ENCODE data around the gene TMEM186.
"Not testable (repeated sequence)": the region's sequence is repeated elsewhere in the genome, so short reads cannot be mapped to it uniquely, and the experiment has no call there.

Gene TMEM186

DNA sequence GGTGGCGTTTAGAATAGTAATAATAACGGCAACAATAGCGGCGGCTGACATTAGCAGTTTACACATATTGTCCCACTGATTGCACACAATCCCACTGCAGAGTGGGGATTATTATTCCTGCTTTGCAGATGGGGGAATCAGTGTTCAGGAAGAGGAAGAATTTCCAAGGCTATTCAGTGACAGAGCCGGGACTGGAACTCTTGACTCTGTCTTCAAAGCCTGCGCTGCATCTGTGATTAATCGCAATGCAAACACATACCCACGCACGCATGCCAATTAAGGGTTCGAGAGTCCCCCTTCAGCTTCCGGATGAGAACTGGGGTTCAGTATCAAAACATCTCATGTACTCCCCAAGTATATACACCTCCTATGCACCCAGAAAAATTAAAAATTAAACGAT lies 29.2 kb downstream of the TMEM186 start:
- DNase-seq = no peak

DNA sequence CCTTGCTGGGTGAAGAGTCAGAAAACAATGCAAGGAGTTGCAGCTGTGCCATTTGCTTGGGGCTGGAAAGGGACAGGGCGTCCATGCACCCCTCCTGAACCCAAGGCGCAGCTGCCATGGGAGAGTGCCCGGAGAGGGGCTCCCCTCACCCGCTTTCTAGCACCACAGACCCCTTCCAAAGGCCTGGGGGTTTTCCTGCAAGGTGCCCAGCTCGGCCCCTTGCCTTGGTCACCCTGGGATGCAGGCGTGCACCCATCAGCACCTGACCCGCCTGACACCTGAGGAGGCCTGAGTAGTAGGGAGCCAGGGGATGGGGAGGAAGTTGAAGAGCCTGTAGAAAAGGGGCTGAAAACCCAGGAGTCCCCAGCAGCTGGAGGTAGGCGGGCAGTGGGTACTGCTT lies 30.3 kb downstream of the TMEM186 start:
- no peak for DNase-seq

DNA sequence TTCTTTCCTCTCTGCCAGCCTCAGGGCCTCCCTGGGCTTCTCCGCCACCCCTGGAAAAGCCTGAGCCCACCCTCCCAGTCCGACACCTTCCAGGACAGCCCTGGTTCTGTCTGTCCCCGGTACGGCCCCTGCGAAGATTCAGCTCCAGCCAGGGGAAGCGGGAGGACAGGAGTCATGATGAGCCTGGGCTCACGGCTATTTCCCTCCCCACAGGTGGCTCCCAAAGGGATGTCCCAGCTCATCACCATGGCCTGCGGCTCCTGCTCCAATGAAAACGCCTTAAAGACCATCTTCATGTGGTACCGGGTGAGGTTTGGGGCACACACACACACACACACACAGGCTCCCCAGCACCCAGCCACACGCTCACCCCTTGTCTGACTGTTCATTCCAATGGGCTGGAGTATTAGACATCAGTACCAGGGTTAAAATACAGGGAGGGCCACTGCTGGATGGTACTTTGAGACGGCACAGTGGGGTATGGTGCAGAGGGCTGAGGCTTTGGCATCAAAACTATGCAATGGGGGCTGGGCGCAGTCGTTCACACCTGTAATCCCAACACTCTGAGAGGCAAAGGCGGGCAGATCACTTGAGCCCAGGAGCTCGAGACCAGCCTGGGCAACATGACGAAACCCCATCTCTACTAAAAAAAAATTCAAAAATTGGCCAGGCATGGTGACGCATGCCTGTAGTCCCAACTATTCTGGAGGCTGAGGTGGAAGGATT lies 32.8 kb downstream of the TMEM186 start:
- DNase-seq = no peak

GRCh38 chr16:8763899-8764298 lies 33.5 kb downstream of the TMEM186 start:
- DNase-seq = no peak

GRCh38 chr16:8763083-8763482 lies 34.4 kb downstream of the TMEM186 start:
- no peak for DNase-seq

DNA sequence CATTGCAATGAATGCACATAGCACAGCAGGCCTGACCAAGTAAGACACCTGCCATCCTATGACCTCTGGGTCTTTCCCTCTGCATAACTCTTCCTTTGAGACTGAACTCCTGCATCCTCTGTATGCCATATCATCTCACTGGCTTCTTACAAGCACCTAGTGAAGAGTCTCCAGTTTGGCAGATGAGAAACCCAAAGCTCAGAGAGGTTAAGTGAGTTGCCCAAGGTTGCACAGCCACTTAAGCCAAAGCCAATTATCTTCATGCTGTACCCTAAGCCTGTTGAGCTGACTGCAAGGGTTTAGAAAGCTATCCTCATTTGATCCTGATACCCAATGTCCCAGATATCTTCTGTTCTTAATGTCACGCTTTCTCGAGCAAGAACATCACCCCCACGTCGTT lies 35.2 kb downstream of the TMEM186 start:
- no peak for DNase-seq

DNA sequence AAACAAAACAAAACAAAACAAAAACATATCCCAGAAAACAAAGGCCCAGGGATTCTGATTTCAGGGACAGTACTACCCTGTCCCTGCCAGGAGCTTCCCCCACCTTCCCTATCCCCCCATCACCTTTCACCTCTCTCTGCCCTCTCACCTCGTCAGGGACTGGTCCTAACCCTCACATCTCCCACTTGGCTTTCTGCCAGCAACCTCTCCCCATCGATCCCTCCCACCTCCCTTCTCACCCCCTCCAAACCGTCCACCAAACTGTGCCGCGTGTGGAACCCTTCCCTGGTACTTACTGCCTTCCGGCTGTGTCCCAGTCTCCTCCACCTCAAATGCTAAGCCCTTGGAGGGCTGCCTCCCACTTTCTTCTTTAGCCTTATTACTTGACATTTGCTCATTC lies 36.4 kb downstream of the TMEM186 start:
- no peak for DNase-seq

DNA sequence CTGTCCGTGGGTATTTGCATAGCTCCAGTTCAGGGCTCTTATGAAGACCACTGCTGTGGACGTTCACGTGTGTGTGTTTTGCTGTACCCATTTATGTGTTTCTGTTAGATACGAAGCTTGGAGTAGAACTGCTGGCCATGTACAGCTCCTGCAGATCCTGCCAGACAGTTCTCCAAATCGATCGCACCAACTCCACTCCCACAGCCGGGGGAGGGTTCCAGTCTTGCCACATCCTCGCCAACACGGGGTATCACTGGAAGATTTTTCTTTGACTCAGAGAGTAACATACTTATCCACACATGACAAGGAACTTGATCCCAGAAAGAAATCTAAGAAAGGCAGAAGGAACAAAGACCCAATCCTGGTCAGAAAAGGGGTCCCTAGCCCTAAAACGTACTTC lies 37.4 kb downstream of the TMEM186 start:
- no peak for DNase-seq

- no peak for DNase-seq
Measured at GRCh38 chr16:8758022-8758421, 39.4 kb downstream of the TMEM186 start.

DNA sequence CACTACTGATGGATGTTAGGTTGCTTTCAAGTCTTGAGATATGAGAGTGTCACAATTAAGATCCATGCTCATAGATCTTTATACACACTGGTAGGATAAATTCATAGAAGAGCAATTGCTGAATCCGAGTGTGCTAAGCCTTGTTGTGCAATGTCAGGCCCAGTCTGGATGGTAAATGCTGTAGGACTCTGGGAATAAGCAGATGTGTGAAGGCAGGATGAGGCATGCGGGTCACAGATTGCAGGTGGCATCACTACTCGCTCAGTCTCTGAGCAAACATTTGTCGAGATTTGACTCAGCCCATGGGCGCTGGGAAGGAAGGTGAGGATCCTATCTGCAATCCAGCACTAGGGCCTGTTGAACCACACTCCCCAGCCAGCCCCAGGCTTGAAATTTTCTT lies 40.7 kb downstream of the TMEM186 start:
- no peak for DNase-seq

- no peak for DNase-seq
Measured at GRCh38 chr16:8753416-8754054, 43.9 kb downstream of the TMEM186 start.

- DNase-seq = no peak
Measured at GRCh38 chr16:8752706-8753105, 44.7 kb downstream of the TMEM186 start.

DNA sequence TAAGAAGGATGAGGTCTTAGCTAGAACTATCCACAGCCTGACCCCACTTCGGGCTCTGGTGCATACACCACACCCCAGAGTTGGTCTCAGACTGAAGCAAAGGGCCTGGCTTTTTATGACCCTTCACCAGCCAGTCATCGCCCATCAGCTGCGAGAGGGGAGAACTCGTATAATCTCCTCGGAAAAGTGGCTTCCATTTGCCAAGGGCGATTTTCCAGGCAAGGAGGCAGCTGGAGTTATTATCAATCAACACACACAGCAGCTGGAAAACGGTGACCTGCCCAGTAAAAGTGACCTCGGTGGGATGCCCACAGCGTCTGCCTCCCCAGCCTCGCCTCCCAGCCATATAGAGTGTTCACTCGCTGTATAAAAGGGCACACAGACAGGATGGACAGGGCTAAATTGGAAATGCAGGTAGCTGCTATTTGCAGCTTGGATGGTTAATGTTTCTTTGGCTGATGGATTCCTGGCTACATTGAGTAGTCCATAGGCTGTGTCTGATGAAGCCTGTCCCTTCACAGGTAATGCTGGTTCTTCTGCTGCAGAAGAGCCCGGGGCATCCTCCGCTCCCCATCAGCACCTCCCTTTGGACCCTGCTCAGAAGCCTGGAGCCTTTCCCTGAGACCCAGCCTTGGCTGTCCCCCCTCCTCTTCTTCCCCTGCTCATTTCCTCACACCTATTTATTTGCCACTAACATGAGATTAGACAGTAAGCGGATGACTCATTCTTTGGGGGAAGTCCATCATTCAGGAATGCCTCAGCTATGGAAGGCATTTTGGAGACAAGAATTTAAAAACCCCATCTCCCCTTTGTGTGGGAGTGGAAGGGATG lies 45.7 kb downstream of the TMEM186 start:
- DNase-seq = no peak

- DNase-seq = not testable (repeated sequence)
Measured at GRCh38 chr16:8748944-8749343, 48.5 kb downstream of the TMEM186 start.
